Peyer's patch (tissue), 4 donors: Measurements from ENCODE around the gene NR1I2. TPM values are rescaled to one million over a fixed set of nuclear protein-coding genes. Genes with fewer than 3 reads are reported as not detected.
A peak's percentile ranks its signal among the peaks of the same experiment; 100 is the strongest.

Experiments
- DNase-seq, 3 donors: peaks; one replicate each; pipeline ENCODE4 v3.0.0-alpha.2; 2017 to 2019
- H3K27ac ChIP-seq, 4 donors: fragments of 200-600 bp; sonication (generic); one replicate each; pipeline ENCODE4 v1.5.1; 2016 to 2019
- H3K27me3 ChIP-seq, 2 donors: fragments of 200-600 bp; sonication (generic); one replicate each; pipeline ENCODE4 v1.5.1; 2019
- H3K36me3 ChIP-seq, 3 donors: fragments of 200-600 bp; sonication (generic); one replicate each; pipeline ENCODE4 v1.5.1; 2016 to 2019
- H3K4me1 ChIP-seq, 4 donors: fragments of 200-600 bp; sonication (generic); one replicate each; pipeline ENCODE4 v1.5.1; 2016 to 2019
- H3K4me3 ChIP-seq, 4 donors: fragments of 200-600 bp; sonication (generic); 1 replicate in 3 of 4; 2 replicates in 1 of 4; pipeline ENCODE4 v1.5.1; 2016 to 2019; ENCODE audit warnings: mild to moderate bottlenecking in 1 of 4
- H3K9me3 ChIP-seq, 4 donors: fragments of 200-600 bp; sonication (generic); one replicate each; pipeline ENCODE4 v1.5.1; 2016 to 2019; ENCODE audit warnings: mild to moderate bottlenecking in 1 of 4
- CTCF ChIP-seq, 6 experiments: fragments of 450-650 bp in 4 of 6; fragments of 200-600 bp in 2 of 6; sonication (generic) in 1 of 6; IDR thresholded peaks; one replicate each; pipeline ENCODE4 v1.5.1; 2017 to 2019; ENCODE audit warnings: antibody characterized with exemption in 6 of 6, mild to moderate bottlenecking in 3 of 6, moderate library complexity in 1 of 6
- POLR2A ChIP-seq, 2 donors: fragments of 450-650 bp; IDR thresholded peaks; one replicate each; pipeline ENCODE4 v1.5.1; 2017; ENCODE audit warnings: antibody characterized with exemption in 2 of 2, mild to moderate bottlenecking in 2 of 2, moderate library complexity in 2 of 2
- total RNA-seq, 4 donors: library from RNA; depleted of rRNA; stranded (reverse); fragments of >200 nt; gene quantifications; one replicate each; pipeline ENCODE4 v1.1.0, GENCODE V29; 2016

Gene NR1I2
- total RNA-seq, 4 donors from 2014 or later: 56.9 to 572 (median 406) TPM

DNA sequence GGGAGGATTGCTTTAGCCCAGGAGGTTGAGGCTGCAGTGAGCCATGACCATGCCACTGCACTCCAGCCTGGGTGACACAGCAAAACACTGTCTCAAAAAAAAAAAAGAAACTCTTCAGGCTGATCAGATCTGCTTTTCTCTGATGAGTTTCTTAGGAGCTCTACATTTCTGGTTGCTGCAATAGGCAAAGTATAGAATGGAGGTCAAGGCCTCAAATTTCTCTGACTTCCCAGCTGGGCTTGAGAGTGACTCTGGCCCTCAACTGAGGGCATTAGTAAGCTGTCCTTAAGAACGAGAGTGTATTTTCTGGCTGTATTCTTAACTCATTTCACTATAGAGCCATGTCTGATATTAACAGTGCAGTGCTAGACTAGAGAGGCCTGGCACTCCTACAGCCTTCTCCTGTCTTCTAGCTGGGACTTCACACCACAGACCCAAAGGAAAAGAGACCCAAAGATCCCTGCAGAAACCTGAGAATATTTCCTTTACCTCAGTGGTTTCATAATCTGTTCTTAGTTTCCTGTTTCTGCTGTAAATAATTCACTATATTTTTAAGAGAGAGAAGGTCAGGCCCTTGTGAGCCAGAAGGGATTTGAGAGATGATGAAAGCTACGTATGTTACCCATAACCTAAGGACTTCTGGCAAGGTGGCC, 2.0 kb upstream of the NR1I2 start:
- H3K4me1 ChIP-seq: peaks cover 0 to 15% (median 0%) of the 10 kb centered on the region in 4 donors
- no peak overlapping the region for H3K4me3 ChIP-seq
- no peaks in the 10 kb centered on the region for H3K9me3 ChIP-seq
- no peaks in the 10 kb centered on the region for H3K36me3 ChIP-seq
- no peaks in the 10 kb centered on the region for H3K27me3 ChIP-seq
- no peak for TF ChIP-seq CTCF (IDR thresholded peaks at IDR 0.05)
- TF ChIP-seq POLR2A (IDR thresholded peaks at IDR 0.05): no peak
- H3K27ac ChIP-seq: no peak overlapping the region
- DNase-seq: no peak

DNA sequence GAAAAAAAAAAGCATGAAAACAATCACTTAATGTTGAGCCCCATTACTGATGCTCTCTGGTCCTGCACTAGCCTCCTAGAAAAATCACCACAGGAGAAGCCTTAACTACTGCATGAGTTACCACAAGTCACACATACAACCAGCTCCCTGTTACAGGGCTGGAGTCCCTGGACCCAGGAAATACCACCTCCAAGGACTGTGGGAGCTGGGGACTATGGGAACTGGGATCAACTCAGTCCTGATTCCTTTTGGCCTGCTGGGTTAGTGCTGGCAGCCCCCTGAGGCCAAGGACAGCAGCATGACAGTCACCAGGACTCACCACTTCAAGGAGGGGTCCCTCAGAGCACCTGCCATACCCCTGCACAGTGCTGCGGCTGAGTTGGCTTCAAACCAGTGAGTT, 559 bp downstream of the NR1I2 start:
- H3K9me3 ChIP-seq: no peaks in the 10 kb centered on the region
- no peak for DNase-seq
- peak overlapping the region in 3 of 4 donors; percentile 16 to 62 (median 47) for H3K4me3 ChIP-seq
- no peaks in the 10 kb centered on the region for H3K27me3 ChIP-seq
- peak overlapping the region in 3 of 4 donors; percentile 80 to 89 (median 89) for H3K27ac ChIP-seq
- TF ChIP-seq POLR2A (IDR thresholded peaks at IDR 0.05): no peak
- no peak for TF ChIP-seq CTCF (IDR thresholded peaks at IDR 0.05)
- H3K36me3 ChIP-seq: no peaks in the 10 kb centered on the region
- H3K4me1 ChIP-seq: peaks cover 0 to 15% (median 0%) of the 10 kb centered on the region in 4 donors

- peaks cover 0 to 15% (median 0%) of the 10 kb centered on the region in 4 donors for H3K4me1 ChIP-seq
- H3K27me3 ChIP-seq: no peaks in the 10 kb centered on the region
- no peaks in the 10 kb centered on the region for H3K9me3 ChIP-seq
- no peaks in the 10 kb centered on the region for H3K36me3 ChIP-seq
- H3K27ac ChIP-seq: peak overlapping the region in 3 of 4 donors; percentile 80 to 89 (median 89)
- H3K4me3 ChIP-seq: peak overlapping the region in 3 of 4 donors; percentile 16 to 62 (median 47)
- no peak for DNase-seq
- TF ChIP-seq POLR2A (IDR thresholded peaks at IDR 0.05) (no peak), CTCF (IDR thresholded peaks at IDR 0.05) (no peak)
Observed at GRCh38 chr3:119783255-119783654, 1.4 kb downstream of the NR1I2 start.

DNA sequence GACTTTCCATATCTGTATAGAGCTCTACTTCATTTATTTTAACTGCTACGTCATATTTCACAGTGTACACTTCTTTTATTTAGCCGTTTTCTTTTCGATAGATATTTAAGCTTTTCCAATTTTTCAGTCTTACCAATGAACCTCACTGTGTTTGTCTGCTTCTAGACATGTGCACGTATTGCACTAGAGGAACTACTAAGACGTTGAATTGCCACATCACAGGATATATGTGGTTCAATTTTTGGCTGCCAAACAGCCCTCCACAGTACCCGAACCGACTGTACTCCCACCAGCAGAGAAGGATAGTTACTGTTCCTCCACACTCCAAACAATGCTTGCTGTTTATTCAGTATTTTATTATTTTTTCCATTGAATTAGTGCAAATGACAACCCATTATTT, 2.0 kb downstream of the NR1I2 start:
- TF ChIP-seq POLR2A (IDR thresholded peaks at IDR 0.05) (no peak), CTCF (IDR thresholded peaks at IDR 0.05) (no peak)
- H3K36me3 ChIP-seq: no peaks in the 10 kb centered on the region
- H3K9me3 ChIP-seq: no peaks in the 10 kb centered on the region
- H3K27ac ChIP-seq: peak overlapping the region in 1 of 4 donors; percentile 89
- no peak for DNase-seq
- peak overlapping the region in 2 of 4 donors; percentile 47 to 62 for H3K4me3 ChIP-seq
- peaks cover 0 to 15% (median 0%) of the 10 kb centered on the region in 4 donors for H3K4me1 ChIP-seq
- H3K27me3 ChIP-seq: no peaks in the 10 kb centered on the region

DNA sequence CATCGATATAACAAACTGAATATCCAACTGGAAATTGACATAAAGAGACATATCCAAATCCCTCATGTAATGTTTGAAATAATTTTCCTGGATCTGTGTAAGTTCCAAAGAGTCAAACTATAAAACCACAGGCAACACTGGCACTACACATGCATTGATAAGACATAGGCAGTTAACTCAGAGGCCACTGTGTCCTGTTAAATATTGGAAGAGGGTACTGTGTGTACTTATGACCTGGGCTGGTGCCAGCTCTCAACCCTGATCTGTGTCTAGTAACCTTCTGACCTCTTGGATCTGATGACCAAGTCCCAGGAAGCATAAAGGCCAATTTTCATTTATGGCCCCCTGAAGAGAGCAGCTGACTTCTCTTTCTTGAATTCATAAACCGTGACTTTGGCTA, 4.5 kb downstream of the NR1I2 start:
- Histone ChIP-seq H3K9me3 (no peaks in the 10 kb centered on the region), H3K4me1 (no peaks in the 10 kb centered on the region), H3K27me3 (no peaks in the 10 kb centered on the region), H3K4me3 (peak overlapping the region in 2 of 4 donors; percentile 47 to 62), H3K36me3 (no peaks in the 10 kb centered on the region), H3K27ac (peak overlapping the region in 2 of 4 donors; percentile 59 to 80)
- TF ChIP-seq CTCF (IDR thresholded peaks at IDR 0.05) (no peak), POLR2A (IDR thresholded peaks at IDR 0.05) (no peak)
- peak in 2 of 3 donors; percentile 65 to 74 for DNase-seq
